ENCODE data around the gene SCG5.
A peak's percentile ranks its signal among the peaks of the same experiment; 100 is the strongest.
"Not testable (repeated sequence)": the region's sequence is repeated elsewhere in the genome, so short reads cannot be mapped to it uniquely, and the experiment has no call there.

Gene SCG5

GRCh38 chr15:32641517-32642059 lies at the start of gene SCG5:
TSS of gene SCG5 (plus strand) at chr15:32641710. CDS start at chr15:32643593, 1,883 bp downstream.
- POLR2A ChIA-PET = no interaction called here
- CTCF ChIA-PET = interaction anchor here (3.4 kb wide), 1 partner anchor 8 kb away, joined by 26 read pairs; no protein-coding TSS in a partner anchor
- no peak within 1 kb of the TSS for H3K4me3 ChIP-seq (ENCODE audit: low read depth, low read length)
- no peak for DNase-seq (ENCODE audit: low read depth, low spot score)
- TF ChIP-seq CTCF (IDR thresholded peaks at IDR 0.05; ENCODE audit: insufficient read depth, low read length, missing control alignments) = no peak

- H3K4me3 ChIP-seq (ENCODE audit: low read depth, low read length); CTCF ChIA-PET; DNase-seq (ENCODE audit: low read depth, low spot score); POLR2A ChIA-PET: not testable (repeated sequence)
Measured at GRCh38 chr15:32593151-32593550, 48.4 kb upstream of the SCG5 start, which contains the start of gene GOLGA8N. TSS of gene GOLGA8N (plus strand) at chr15:32593456.

GRCh38 chr15:32609518-32609917 lies 32.0 kb upstream of the SCG5 start:
- H3K4me3 ChIP-seq (ENCODE audit: low read depth, low read length); CTCF ChIA-PET; DNase-seq (ENCODE audit: low read depth, low spot score); POLR2A ChIA-PET: not testable (repeated sequence)

GRCh38 chr15:32610719-32611118 lies 30.8 kb upstream of the SCG5 start:
- CTCF ChIA-PET; H3K4me3 ChIP-seq (ENCODE audit: low read depth, low read length); DNase-seq (ENCODE audit: low read depth, low spot score); POLR2A ChIA-PET: not testable (repeated sequence)

- CTCF ChIA-PET; POLR2A ChIA-PET; DNase-seq (ENCODE audit: low read depth, low spot score): not testable (repeated sequence)
- peak overlapping the region; percentile 55 for H3K4me3 ChIP-seq (ENCODE audit: low read depth, low read length)
Measured at GRCh38 chr15:32614712-32615050, 26.8 kb upstream of the SCG5 start.

GRCh38 chr15:32615051-32615870 lies 26.2 kb upstream of the SCG5 start, which contains the start of gene ARHGAP11A:
TSS of gene ARHGAP11A (plus strand) at chr15:32615504. CDS start at chr15:32616212, 708 bp downstream.
- peak; percentile 60 for DNase-seq (ENCODE audit: low read depth, low spot score)
- H3K4me3 ChIP-seq (ENCODE audit: low read depth, low read length) = peak within 1 kb of the TSS; percentile 66
- CTCF ChIA-PET, POLR2A ChIA-PET: not testable (repeated sequence)

- CTCF ChIA-PET; DNase-seq (ENCODE audit: low read depth, low spot score); POLR2A ChIA-PET: not testable (repeated sequence)
- peak overlapping the region; percentile 66 for H3K4me3 ChIP-seq (ENCODE audit: low read depth, low read length)
Measured at GRCh38 chr15:32615871-32616426, 25.6 kb upstream of the SCG5 start.

- ChIA-PET CTCF (interaction anchor here (2.0 kb wide), 1 partner anchor 13 kb away, joined by 7 read pairs; no protein-coding TSS in a partner anchor), POLR2A (no interaction called here)
- no peak for DNase-seq (ENCODE audit: low read depth, low spot score)
- no peak for TF ChIP-seq CTCF (IDR thresholded peaks at IDR 0.05; ENCODE audit: insufficient read depth, low read length, missing control alignments)
- H3K4me3 ChIP-seq (ENCODE audit: low read depth, low read length) = no peak overlapping the region
Measured at GRCh38 chr15:32636410-32636809, 5.1 kb upstream of the SCG5 start.

GRCh38 chr15:32636908-32637567 lies 4.5 kb upstream of the SCG5 start:
- DNase-seq (ENCODE audit: low read depth, low spot score) = no peak
- no peak overlapping the region for H3K4me3 ChIP-seq (ENCODE audit: low read depth, low read length)
- CTCF ChIA-PET = interaction anchor here (1.6 kb wide), 1 partner anchor 12 kb away, joined by 7 read pairs; no protein-coding TSS in a partner anchor
- TF ChIP-seq CTCF (IDR thresholded peaks at IDR 0.05; ENCODE audit: insufficient read depth, low read length, missing control alignments) = no peak
- POLR2A ChIA-PET = no interaction called here

Data from AG04449 (cell line).